OCI-LY7 (cell line): Measurements from ENCODE around the gene WNT7A.

ENCODE experiments used
- EZH2phosphoT487 ChIP-seq: fragments of 200-600 bp; sonication (generic); IDR thresholded peaks from 2 replicates; pipeline ENCODE4 v1.6.1; 2018; ENCODE audit warnings: low read depth, borderline replicate concordance, mild to moderate bottlenecking, mixed run types, antibody characterized with exemption, low read length, moderate library complexity, mixed read lengths
- TF ChIP-seq, protein P1 (sequence below): fragments of 200-600 bp; sonication (generic); conservative IDR thresholded peaks from 2 replicates; pipeline ENCODE4 v1.5.1; 2014; ENCODE audit warnings: mild to moderate bottlenecking, antibody characterized with exemption, low read length, moderate library complexity, mixed read lengths

DNA sequence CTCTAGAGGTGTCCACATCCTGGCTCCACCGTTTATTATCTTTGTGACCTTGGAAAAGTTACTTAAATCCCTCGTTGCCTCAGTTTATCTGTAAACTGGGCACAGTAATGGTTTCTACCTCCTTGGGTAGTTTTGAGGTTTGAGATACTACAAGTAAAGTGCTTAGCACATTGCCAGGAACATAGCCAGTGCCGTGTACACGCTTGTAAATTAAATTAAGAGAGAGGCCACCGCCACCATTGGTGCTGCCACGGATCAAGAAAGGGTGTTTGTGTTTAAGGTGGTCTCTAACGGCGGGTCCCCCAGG is 5.8 kb upstream of the WNT7A start:
- TF ChIP-seq, protein P1, sequence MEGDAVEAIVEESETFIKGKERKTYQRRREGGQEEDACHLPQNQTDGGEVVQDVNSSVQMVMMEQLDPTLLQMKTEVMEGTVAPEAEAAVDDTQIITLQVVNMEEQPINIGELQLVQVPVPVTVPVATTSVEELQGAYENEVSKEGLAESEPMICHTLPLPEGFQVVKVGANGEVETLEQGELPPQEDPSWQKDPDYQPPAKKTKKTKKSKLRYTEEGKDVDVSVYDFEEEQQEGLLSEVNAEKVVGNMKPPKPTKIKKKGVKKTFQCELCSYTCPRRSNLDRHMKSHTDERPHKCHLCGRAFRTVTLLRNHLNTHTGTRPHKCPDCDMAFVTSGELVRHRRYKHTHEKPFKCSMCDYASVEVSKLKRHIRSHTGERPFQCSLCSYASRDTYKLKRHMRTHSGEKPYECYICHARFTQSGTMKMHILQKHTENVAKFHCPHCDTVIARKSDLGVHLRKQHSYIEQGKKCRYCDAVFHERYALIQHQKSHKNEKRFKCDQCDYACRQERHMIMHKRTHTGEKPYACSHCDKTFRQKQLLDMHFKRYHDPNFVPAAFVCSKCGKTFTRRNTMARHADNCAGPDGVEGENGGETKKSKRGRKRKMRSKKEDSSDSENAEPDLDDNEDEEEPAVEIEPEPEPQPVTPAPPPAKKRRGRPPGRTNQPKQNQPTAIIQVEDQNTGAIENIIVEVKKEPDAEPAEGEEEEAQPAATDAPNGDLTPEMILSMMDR, result peak; percentile 53; the same call in 1 of the 2 replicates
- TF ChIP-seq EZH2phosphoT487, result no peak
